Heart left ventricle (tissue), 13 donors: ENCODE results near the gene KRTAP20-4.

ENCODE experiments used
- POLR2A ChIP-seq, 2 donors: fragments of 450-650 bp; IDR thresholded peaks; one replicate each; pipeline ENCODE4 v1.6.1; 2017; ENCODE audit warnings: antibody characterized with exemption in 2 of 2, mild to moderate bottlenecking in 2 of 2, moderate library complexity in 2 of 2
- TF ChIP-seq, protein P1 (sequence below), 12 donors: fragments of 200-600 bp; sonication (generic) in 4 of 12; IDR thresholded peaks; one replicate each; pipeline versions ENCODE4 v1.5.0 to v1.8.0; 2018 to 2022; ENCODE audit warnings: antibody characterized with exemption in 12 of 12, mild to moderate bottlenecking in 5 of 12
- donor health status: ischemic (EF 13 %, LVEDD 7.1; RV severe dilation, severe dysfunction).
- donor health status: DM: no; HTN: yes; CAD: no.
- donor health status: DM: no; HTN: no; CAD: no.
- donor health status: ischemic (EF 25% LVEDD 6.9; RV normal size, moderate dysfunction).
- donor health status: ischemic (EF 25% LVEDD 5.7; RV mildly dilated, moderate dysfunction).
- donor health status: ischemic (EF 35%, LVEDD 5.7; RV mildly dilated, moderate dysfunction).
- donor health status: nonischemic (EF 11% LVEDD 7.7; RV severe dilation, severe dysfunction).
- donor health status: DM: yes; HTN: yes; CAD: no.
- donor health status: PGD.
- donor health status: ischemic (EF 29% LVEDD 5.4; RV normal size, mild dysfunction).
- donor health status: nonischemic (EF 23%, LVEDD 6.1; RV moderate dilation, normal function).

DNA sequence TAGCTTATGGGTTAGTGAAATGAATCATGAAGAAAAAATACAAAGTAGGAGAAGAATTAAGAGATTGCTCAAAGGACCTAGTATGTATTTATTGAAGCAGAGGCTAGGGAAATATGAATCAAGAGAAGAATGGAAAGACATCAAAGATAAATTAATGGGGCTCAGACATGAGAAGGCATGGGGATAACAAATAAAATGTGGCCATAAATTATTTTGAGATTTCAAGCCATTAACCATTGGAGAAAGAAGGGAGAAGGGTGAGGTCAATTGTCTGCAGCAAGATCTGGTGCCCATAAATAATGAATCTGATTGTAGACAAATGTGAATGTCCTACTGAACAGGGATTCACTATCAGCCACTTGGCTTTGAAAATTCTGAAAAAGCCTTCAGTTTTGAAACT, 32.5 kb downstream of the KRTAP20-4 start:
- TF ChIP-seq, protein P1, sequence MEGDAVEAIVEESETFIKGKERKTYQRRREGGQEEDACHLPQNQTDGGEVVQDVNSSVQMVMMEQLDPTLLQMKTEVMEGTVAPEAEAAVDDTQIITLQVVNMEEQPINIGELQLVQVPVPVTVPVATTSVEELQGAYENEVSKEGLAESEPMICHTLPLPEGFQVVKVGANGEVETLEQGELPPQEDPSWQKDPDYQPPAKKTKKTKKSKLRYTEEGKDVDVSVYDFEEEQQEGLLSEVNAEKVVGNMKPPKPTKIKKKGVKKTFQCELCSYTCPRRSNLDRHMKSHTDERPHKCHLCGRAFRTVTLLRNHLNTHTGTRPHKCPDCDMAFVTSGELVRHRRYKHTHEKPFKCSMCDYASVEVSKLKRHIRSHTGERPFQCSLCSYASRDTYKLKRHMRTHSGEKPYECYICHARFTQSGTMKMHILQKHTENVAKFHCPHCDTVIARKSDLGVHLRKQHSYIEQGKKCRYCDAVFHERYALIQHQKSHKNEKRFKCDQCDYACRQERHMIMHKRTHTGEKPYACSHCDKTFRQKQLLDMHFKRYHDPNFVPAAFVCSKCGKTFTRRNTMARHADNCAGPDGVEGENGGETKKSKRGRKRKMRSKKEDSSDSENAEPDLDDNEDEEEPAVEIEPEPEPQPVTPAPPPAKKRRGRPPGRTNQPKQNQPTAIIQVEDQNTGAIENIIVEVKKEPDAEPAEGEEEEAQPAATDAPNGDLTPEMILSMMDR (IDR thresholded peaks at IDR 0.05) = no peak
- TF ChIP-seq POLR2A (IDR thresholded peaks at IDR 0.05) = no peak
